ENCODE data around the gene LARGE1.

Gene LARGE1

DNA sequence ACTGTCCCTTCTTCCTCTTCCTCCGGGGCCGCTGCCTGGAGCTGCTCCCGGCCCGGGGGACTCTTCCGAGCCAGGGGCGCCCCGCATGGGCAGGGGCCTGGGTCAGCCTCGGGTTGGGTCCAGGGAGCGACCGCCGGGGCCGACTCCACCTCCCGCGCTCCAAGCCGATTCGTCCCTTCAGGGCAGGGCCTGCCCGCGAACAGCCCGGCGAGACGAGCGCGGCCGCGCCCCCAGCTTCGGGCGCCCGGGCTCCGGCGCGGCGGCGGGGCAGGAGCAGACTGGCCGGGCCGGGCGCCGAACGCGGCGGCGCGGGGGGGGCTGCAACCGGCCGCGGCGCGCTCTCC, at the start of gene LARGE1:
Gene LARGE1 (minus strand): TSS at position 280 of the 344 bp plus-strand sequence.
- DNase-seq (ENCODE audit: low read depth): no peak

DNA sequence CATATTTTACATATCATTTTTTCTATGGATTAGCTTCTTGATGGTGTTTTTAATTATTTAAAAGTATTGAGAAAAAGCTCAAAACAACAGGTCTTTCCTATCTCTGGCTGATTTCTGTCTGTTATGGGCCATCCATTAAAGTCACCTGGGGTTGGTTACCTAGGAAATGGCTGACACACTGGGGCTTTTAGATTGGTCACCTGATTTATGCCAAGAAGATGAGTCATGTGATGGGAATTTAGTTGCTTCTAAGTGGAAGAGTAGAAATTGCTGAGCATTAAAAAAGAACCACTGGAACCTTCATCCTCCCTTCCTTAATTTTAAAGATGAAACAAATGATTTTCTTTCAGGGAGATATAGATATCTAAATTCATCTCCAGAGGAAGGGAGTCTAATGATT, 48.8 kb upstream of the LARGE1 start:
- DNase-seq (ENCODE audit: low read depth): no peak

DNA sequence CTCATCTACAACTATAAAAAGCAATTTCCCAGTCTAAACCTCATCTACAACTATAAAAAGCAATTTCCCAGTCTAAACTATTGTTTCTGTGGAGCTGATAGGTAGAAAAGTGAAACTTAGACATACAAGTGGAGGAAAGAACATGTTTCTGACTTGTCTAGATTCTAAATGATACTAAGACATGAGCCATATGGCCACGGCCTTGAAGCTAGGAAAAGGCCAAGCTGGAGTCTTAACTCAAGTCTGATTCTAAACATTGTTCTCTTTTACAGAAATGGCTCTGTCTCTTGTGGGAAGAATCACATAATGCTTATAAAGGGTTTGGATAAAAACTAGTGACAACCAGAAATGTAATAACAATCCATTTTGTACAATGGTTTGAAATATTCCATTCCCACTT, 43.8 kb upstream of the LARGE1 start:
- no peak for DNase-seq (ENCODE audit: low read depth)

DNA sequence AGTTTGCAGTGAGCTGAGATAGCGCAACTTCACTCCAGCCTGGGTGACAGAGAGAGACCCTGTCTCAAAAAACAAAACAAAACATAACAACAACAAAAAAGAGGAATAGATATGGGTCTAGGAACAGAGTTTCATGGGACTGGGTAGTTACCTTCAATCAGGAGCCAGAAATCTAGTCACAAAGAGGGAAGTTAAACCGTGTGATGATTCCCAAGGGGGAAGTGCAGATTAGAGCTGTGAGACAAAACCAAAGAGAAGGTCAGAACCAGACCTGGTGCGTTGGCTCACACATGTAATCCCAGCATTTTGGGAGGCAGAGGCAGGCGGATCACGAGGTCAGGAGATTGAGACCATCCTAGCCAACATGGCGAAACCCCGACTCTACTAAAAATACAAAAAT, 42.1 kb upstream of the LARGE1 start:
- DNase-seq (ENCODE audit: low read depth): no peak

DNA sequence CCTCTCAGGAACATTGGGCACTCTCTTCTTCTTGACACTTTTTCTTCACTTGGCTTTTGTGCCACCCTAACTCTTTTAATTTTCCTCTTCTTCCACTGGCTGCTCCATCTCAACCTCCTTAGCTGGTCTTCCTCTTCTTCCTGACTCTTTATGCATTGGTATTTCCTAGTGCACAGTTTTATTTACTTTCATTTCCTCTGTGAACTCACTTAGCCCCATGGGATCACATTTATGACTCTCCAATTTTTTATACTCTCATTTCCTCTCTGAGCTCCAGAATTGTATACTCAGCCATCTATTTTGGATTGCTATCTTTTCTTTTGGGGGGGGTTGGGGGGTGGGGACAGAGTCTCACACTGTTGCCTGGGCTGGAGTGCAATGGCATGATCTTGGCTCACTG, 38.5 kb upstream of the LARGE1 start:
- no peak for DNase-seq (ENCODE audit: low read depth)

DNA sequence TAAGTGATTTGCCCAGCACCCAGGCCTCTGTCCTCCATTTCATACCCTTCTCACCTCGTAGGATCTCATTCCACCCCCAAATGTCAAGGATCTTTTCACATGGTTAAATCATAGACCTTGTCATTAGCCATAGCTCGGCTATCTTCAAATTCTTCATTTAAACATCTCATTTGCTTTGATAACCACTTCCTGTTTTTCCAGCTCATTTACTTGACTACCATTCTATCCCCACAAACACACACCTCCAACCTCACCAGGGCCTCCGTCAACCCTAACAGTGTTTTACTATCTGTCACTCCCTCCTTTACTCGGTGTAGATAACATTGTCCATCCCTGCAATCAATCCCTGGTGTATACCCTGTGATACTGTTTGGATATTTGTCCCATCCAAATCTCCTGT, 36.8 kb upstream of the LARGE1 start:
- no peak for DNase-seq (ENCODE audit: low read depth)

DNA sequence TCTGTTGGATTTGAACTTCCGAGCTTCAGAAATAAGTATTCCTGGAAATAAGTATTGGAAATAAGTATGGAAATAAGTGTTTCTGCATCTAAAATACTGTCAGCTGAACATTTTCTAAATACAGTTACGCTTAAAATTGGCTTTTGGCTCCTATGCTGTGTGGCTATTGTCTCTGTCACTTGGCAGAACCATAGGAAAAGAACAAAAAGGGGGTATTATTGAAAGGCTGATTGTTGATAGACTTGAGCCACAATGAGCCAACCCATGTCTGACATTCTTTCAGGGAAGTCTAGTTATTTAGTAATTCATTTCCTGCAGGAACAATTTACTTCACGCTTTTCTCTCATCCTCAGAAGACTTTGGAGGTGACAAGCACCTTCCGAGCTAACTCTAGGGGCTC, 32.5 kb upstream of the LARGE1 start:
- no peak for DNase-seq (ENCODE audit: low read depth)

DNA sequence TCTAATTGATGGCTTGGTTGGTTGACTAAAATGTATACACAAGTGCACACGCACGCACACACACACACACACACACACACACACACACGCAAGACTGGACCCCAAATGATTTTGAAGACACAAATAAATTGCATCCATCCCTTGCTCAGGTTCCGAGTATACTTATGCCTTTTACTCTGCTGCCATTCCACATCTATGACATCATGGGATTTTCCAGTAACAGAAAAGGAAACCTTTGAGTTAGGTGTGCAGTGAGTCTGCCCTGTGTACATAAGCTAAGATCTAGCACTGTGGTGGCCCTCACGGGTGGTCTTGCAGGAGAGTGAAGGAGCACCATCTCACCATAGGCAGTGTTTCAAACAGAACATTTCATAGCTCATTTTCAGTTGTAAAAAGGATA, 20.5 kb upstream of the LARGE1 start:
- DNase-seq (ENCODE audit: low read depth): no peak

DNA sequence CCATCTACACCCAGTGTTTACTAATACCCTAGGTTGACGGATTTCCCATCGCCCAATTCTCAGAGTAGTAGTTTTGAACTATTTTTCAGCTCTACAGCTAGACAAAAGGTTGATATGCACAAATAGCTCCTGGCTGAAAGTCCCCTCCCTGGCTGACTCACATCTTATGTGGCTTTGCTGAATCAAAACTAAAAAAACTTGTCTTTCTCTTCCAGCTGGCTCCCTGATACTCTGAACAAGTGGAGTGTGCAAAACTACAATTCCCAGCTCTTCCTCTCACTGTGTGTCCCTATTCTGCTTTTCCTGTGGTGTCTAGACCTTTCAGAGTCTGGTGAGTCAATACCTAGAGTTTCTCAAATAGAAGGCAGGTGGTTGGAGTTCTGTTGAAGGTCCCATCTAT, 12.7 kb upstream of the LARGE1 start:
- DNase-seq (ENCODE audit: low read depth): no peak

DNA sequence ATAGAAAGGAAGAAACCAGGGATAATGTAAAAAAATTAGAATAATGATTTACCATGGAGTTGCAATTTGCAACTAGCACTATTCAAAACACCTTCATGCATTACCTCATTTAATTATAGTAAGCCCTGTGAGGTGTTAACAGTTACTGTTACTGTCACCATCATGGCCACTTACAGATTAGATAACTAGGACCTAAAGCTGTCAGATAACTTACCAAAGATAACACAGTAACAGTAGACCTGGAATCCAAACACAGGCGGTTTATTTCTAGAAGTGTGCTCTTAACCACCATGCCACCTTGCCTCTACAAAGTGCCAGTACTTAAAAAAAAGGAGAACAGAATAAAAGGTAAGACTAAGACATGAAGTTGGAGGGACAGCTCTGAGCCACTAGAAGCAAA, 11.1 kb upstream of the LARGE1 start:
- no peak for DNase-seq (ENCODE audit: low read depth)

DNA sequence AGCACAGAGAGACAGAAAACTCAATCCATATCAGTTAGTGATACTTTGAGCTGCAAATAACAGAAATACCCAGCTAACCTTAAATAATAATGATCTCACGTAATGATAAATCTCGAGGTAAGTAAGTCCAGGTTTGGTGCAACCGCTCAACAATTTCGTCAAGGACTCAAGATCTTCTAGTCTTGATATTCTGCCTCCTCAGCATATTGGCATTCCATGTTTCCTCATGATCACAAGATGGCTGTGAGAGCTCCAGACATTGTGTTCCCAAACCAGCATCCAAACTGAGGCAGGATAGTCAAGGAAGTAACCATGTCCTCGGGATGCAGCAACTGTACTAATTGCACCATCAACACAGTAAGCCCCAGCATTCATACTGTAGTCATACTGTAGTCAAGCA, 7.5 kb upstream of the LARGE1 start:
- DNase-seq (ENCODE audit: low read depth): no peak

DNA sequence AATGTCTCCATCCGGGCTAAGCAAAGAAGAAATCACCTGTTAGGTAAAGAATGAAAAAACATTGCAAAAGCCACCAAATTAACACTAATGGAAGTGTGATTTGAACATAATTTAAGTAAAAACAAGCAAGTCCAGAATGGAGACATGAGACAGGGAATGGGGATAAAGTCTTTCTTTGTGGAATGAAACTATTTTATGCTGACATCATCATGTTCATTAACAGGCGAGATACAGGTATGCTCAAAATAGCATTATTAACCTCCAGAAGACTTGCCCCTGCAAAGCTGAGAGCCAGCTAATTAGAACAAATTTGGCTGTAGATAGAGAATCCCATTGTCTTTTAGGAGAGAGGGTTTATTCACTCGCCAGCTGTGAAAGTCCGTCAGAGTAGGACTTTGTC, 4.9 kb upstream of the LARGE1 start:
- no peak for DNase-seq (ENCODE audit: low read depth)

DNA sequence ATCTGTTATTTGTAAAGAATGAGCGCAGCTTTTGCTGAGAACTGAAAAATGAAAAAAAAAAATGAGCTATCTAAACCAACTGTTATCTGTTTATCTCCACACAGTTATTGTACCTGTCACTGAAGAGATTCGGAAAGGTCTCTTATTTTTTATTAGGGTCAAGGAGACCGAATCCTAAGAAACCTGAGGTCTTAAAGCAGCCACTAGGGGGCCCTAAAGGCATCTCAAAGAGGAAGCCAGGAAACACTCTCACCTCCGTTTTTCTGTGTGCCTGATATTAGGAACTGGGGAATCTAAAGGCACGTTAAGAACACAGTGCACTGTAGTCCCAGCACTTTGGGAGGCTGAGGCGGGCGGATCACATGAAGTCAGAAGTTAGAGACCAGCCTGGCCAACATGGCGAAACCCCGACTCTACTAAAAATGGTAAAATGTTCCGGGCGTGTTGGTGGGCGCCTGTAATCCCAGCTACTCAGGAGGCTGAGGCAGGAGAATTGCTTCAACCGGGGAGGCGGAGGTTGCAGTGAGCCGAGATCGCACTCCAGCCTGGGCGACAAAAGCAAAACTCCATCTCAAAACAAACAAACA, 3.5 kb upstream of the LARGE1 start:
- DNase-seq (ENCODE audit: low read depth): no peak

DNA sequence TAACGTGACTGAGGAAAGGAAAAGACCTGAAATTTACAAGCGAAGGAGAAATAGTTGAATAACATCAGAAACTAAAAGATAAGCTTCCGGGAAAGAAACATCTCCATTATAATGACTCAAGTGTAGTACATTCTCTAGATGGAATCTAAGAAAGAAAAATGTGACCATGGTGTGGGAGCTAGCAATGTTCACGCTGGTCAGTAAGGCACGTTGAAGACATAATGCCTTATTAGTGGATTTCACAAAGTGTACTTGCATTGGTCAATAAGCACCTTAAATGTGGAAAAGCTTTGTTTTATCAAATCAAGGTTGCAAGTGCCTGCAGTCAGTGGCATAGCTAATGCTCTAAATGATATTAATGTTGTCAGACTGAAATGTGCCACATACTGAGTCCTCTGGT, 2.8 kb upstream of the LARGE1 start:
- no peak for DNase-seq (ENCODE audit: low read depth)

DNA sequence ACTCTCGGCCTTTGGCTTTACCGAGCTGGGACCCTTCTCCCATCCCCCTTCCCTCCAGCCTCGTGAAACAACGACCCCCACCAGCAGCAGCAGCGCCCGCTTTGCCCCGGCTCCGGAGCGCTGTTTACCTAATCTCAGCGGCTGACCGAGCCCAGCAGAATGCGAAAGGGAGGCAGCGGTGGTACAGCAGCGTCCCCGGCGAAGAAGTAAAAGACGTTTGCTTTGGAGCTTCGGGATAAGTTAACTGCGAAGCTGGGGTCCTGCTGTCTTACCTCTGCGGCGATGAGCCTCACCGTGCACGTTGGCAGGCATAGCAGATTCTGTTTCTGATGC, 2.0 kb upstream of the LARGE1 start:
- DNase-seq (ENCODE audit: low read depth): no peak

DNA sequence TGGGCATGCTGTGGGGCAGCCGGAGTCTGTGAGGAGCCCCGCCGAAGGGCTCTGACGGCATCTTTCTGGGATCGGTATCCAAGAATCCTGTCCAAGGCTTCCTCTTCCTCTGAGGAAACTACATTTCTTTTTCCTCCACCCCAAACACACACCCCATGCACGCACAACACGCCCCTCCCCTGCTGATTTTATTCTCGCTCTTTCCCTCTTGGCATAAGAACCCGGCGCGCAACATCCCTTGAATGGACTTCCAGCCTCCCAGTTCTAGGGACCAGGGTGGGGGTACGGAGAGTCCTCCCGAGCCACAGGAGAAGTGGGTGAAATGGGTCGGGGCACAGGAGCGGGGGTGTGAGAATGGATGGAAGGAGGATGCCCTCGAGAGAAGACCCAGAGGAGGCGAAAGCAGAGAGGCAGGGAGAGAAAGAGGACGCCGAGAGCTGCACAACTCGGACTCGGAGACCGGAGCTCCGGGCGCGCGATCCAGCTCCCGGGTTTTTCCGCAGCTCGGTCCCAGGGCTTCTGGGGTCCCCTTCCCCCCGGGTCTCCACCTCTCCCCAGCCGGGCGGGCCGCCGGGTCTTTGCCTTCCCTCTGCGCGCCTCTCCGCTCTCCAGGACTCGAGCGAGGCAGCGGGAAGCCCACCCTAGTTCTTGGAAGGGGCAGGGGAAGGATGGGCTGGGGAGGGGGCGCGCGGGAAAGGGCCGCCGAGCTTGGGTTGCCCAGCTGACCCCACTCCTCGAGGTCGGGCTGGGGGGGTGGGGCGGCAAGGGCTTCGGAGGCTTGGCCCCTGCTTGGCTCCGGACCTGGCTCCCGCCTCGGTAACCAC, 1.5 kb upstream of the LARGE1 start:
- DNase-seq (ENCODE audit: low read depth): no peak

DNA sequence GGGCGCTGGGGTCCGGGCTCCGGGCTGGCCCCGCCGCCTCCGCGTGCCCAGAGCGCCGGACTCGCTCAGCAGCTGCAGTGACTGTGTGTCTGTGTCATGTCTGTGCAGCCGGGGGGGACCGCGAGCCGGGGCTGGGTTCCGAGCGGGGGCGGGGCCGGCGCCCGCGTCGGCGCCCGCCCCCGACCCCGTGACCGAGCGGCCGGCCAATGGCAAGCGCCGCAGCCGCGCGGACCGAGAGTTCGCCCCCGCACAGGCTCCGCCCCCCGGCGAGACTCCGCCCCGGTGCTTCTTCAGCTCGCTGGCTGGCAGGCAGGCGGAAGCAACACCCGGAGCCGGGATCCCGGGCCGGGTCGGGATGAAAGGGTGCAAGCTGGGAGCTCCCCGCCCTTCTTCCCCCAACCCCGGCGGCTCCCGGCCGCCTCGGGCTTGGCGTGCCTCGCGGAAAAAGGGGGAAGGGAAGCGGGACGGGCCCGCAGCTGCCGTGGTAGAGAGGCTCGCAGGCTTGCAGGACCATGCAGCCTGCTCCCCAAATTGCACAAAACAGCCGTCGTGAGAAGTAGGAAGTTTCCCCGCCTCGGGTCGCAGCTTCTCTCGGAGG, 750 bp upstream of the LARGE1 start:
- DNase-seq (ENCODE audit: low read depth): peak; percentile 94

DNA sequence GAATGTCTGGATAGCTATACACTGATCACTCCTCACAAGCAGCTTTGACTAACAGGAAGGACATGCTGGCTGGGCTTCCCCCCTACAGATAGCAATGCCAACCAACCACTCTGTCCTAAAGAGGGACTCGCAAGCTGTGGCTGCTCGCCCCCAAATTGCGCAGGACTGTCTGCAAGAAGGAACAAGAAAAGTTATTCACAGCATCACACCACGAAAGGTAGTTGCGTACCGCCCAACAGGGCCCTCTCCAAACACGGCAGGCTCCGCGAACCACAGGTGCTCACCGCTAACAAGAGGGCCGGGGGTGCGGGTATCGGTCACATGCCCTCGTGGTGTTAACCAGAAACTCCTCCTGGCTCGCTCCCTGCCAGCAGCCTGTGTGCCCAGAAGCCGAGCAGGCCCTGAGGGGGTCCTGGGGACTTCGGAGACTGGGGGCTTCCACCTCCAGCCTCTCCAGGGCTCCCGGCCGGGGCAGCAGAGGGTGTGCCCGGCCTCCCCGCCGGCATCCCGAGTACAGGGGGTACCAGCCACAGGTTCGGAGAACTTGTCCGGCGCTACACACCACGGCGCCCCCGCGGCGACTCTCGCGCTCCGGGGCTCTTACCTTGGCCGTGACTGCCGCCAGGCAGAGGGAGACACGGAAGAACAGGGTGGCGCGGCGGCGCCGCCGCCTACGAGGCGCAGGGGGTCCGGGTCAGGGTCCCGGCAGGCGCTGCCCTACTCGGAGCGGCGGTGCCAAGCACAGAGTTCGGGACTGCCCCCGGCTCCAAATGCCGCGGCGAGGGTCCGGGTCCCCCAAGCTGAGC, 682 bp downstream of the LARGE1 start:
- DNase-seq (ENCODE audit: low read depth): no peak

DNA sequence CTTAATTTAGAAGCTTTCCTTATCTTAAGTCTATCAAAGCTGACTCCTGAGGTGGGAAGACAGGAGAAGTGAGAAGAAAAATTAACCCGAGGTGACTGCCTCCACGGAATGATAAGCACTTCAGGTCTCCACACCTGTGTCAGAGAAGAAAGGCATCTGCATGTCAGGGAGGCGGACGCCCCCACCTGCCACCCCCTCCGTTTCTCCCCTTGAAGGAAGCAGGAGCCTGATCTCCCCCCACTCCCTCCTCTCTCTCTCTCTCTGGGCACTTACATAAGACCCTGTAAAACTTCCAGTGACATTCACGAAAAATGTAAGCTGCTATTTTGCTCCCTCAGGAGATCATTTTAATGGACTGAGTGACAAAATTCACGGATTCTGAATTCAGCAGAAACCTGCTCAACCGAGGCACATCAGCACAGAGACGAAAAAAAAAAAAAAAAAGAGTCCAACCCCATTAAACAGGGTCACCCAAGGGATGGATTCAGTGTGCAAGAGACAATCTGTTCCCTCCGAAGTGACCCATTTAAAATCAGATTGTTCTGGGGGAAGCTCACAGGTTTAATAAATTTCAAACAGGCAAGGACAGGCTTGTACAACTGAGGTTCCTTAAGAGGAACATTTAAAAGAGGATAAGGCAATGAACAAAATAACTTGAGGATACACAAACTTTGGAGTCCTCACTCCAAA, 1.5 kb downstream of the LARGE1 start:
- DNase-seq (ENCODE audit: low read depth): no peak

DNA sequence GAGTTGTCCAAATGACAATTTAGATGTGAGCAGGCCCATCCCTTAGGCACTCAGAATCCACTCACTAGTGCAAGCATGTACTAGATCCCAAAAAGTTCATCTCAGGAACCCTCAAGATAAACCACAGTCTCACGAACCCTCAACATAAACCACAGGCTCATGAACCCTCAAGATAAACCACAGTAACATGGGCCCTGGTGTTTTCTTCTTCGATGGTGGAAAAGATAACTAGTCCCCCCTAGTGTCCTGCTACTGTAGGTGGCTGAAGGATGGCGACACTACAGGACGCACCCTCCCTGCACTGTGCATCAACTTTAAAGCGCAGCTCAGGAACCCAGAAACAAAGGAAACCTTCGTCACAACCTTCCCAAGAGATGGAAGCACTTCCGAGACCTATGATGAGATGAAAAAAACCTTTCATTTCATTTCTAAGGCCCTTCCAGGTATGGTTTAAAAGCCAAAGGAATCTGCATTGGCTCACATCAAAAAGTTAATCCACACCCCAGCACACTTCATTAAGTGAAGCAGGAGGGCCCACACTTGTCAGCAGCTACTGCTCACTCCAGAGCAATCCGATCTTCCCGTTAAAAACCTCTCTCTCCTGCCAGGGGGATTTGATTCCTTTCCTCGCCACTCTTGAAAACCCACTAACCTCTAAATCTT, 2.4 kb downstream of the LARGE1 start:
- no peak for DNase-seq (ENCODE audit: low read depth)

DNA sequence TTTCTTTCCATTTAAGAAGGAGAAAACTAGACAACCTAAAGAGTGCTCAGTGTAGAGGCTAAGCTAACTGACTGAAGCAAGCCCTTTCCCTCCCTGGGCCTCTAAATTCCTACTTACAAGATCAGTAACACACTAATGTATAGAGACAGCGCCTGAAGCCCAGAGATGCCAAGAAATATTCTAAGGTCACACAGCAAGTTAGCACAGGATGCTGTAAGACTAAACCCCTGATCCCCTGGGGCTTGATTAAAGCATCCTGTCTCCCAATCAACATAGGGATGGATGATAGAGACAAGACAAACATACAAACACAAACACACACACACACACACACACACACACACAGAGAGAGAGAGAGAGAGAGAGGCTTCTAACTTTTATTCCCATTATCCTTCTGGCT, 5.6 kb downstream of the LARGE1 start:
- no peak for DNase-seq (ENCODE audit: low read depth)

DNA sequence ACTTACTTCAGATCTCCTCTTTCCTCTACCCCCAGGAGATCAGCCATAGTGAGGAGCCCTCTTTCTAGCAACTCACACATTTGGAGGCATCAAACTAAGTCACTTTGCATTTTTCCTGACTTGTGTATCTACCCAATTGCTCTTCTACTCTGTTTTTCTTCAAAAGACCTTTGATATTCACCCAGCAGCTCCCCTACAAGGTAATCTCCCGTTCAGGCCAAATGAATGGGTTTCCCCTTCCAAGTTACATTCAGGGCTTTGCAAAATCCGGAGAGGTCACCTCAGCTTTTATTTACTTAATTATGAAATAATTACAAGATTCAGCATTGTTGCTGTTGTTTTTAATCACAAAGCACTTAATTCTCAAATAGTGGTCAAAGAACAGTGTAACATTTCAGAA, 6.1 kb downstream of the LARGE1 start:
- no peak for DNase-seq (ENCODE audit: low read depth)

Data from activated T-cell treated with anti-CD3 and anti-CD28 coated beads for 48 hours (primary cell).